HepG2 (cell line): ENCODE measurements around the gene TEKTIP1. TPM values are rescaled to one million over a fixed set of nuclear protein-coding genes. Genes with fewer than 3 reads are reported as not detected.

ENCODE experiments used
- ARID3A ChIP-seq: IDR thresholded peaks from 2 replicates; pipeline ENCODE4 v1.6.1; 2012; ENCODE audit warnings: low read depth, low read length, improper control_type of control experiment
- BHLHE40 ChIP-seq: IDR thresholded peaks from 2 replicates; pipeline ENCODE4 v1.6.1; 2011; ENCODE audit warnings: low read length, improper control_type of control experiment
- EEA1 ChIP-seq: sonication (generic); formaldehyde crosslinking; IDR thresholded peaks from 2 replicates; pipeline ENCODE4 v1.5.1; 2020; ENCODE audit warnings: mild to moderate bottlenecking, missing genetic modification reagents, borderline replicate concordance
- EHMT2 ChIP-seq: fragments of 200-600 bp; sonication (generic); IDR thresholded peaks from 2 replicates; pipeline ENCODE4 v1.7.0; 2017; ENCODE audit warnings: antibody characterized with exemption, low read depth, low read length, borderline replicate concordance
- EP300 ChIP-seq, 3 experiments: sonication (generic) in 1 of 3; formaldehyde crosslinking in 1 of 3; IDR thresholded peaks; 2 replicates each; pipeline versions ENCODE4 v1.5.1 to v1.6.1; 2011 to 2020; ENCODE audit warnings: low read depth in 2 of 3, low read length in 2 of 3, borderline replicate concordance in 1 of 3, improper control_type of control experiment in 1 of 3, mild to moderate bottlenecking in 1 of 3, missing genetic modification reagents in 1 of 3, moderate library complexity in 1 of 3
- ERF ChIP-seq: IDR thresholded peaks from 2 replicates; pipeline ENCODE4 v1.6.1; 2018; ENCODE audit warnings: missing biosample characterization, missing genetic modification reagents
- HMG20B ChIP-seq: conservative IDR thresholded peaks from 2 replicates; pipeline ENCODE4 v1.6.1; 2016; ENCODE audit warnings: missing genetic modification reagents, missing compliant biosample characterization
- NKX3-1 ChIP-seq: sonication (generic); formaldehyde crosslinking; IDR thresholded peaks from 2 replicates; pipeline ENCODE4 v1.5.0; 2020; ENCODE audit warnings: missing genetic modification reagents
- NPAS2 ChIP-seq: sonication (generic); formaldehyde crosslinking; IDR thresholded peaks from 2 replicates; pipeline ENCODE4 v1.8.0; 2022; ENCODE audit warnings: mild to moderate bottlenecking, missing genetic modification reagents, borderline replicate concordance
- PHF20 ChIP-seq: sonication (generic); formaldehyde crosslinking; IDR thresholded peaks from 2 replicates; pipeline ENCODE4 v1.5.0; 2020; ENCODE audit warnings: mild to moderate bottlenecking, missing genetic modification reagents
- PRMT3 ChIP-seq: sonication (generic); formaldehyde crosslinking; IDR thresholded peaks from 2 replicates; pipeline ENCODE4 v1.8.1; 2022; ENCODE audit warnings: low read depth, mild to moderate bottlenecking, moderate library complexity, missing genetic modification reagents, borderline replicate concordance
- RFXAP ChIP-seq: sonication (generic); formaldehyde crosslinking; IDR thresholded peaks from 2 replicates; pipeline ENCODE4 v1.4.0; 2020; ENCODE audit warnings: missing genetic modification reagents, borderline replicate concordance
- SNAPC5 ChIP-seq: sonication (generic); formaldehyde crosslinking; IDR thresholded peaks from 2 replicates; pipeline ENCODE4 v1.8.1; 2023; ENCODE audit warnings: mild to moderate bottlenecking, missing genetic modification reagents, borderline replicate concordance
- TEAD2 ChIP-seq: sonication (generic); formaldehyde crosslinking; IDR thresholded peaks from 2 replicates; pipeline ENCODE4 v1.9.0; 2021; ENCODE audit warnings: missing genetic modification reagents
- ZBTB14 ChIP-seq: sonication (generic); formaldehyde crosslinking; IDR thresholded peaks from 2 replicates; pipeline ENCODE4 v1.4.0; 2020; ENCODE audit warnings: missing genetic modification reagents
- ZBTB7B ChIP-seq: sonication (generic); formaldehyde crosslinking; IDR thresholded peaks from 2 replicates; pipeline ENCODE4 v1.4.0; 2020; ENCODE audit warnings: missing genetic modification reagents
- ZFAT ChIP-seq: sonication (generic); formaldehyde crosslinking; conservative IDR thresholded peaks from 2 replicates; pipeline ENCODE4 v1.8.1; 2023; ENCODE audit warnings: missing genetic modification reagents, inconsistent platforms
- ZFP37 ChIP-seq: sonication (generic); formaldehyde crosslinking; IDR thresholded peaks from 2 replicates; pipeline ENCODE4 v1.4.0; 2020; ENCODE audit warnings: missing genetic modification reagents, borderline replicate concordance
- ZNF121 ChIP-seq: sonication (generic); formaldehyde crosslinking; IDR thresholded peaks from 2 replicates; pipeline ENCODE4 v1.5.0; 2020; ENCODE audit warnings: mild to moderate bottlenecking, missing genetic modification reagents
- ZNF138 ChIP-seq: sonication (generic); formaldehyde crosslinking; IDR thresholded peaks from 2 replicates; pipeline ENCODE4 v1.5.0; 2020; ENCODE audit warnings: mild to moderate bottlenecking, low read depth, missing genetic modification reagents
- ZNF207 ChIP-seq: fragments of 450-650 bp; IDR thresholded peaks from 2 replicates; pipeline ENCODE4 v1.6.1; 2016; ENCODE audit warnings: antibody characterized with exemption, borderline replicate concordance
- ZNF343 ChIP-seq: sonication (generic); formaldehyde crosslinking; IDR thresholded peaks from 2 replicates; pipeline ENCODE4 v1.4.0; 2020; ENCODE audit warnings: mild to moderate bottlenecking, missing genetic modification reagents
- ZNF597 ChIP-seq: sonication (generic); formaldehyde crosslinking; IDR thresholded peaks from 2 replicates; pipeline ENCODE4 v1.5.0; 2020; ENCODE audit warnings: missing genetic modification reagents
- ZNF713 ChIP-seq: sonication (generic); formaldehyde crosslinking; IDR thresholded peaks from 2 replicates; pipeline ENCODE4 v1.4.0; 2020; ENCODE audit warnings: mild to moderate bottlenecking, missing genetic modification reagents
- ZNF788 ChIP-seq: sonication (generic); formaldehyde crosslinking; IDR thresholded peaks from 2 replicates; pipeline ENCODE4 v1.5.0; 2020; ENCODE audit warnings: mild to moderate bottlenecking, missing genetic modification reagents, borderline replicate concordance
- polyA plus RNA-seq, 8 experiments: library from polyadenylated mRNA; depleted of rRNA in 3 of 8; stranded (reverse) in 7 of 8; unstranded in 1 of 8; fragments of >200 nt; fragmentation: Illumina TruSeq in 4 of 8; extraction: Trizol in 4 of 8; gene quantifications; 2 replicates each; pipeline versions ENCODE4 v1.2.1 to v1.2.3, GENCODE V29; 2011 to 2016; ENCODE audit warnings: low read depth in 4 of 8, missing spikeins in 1 of 8, mixed read lengths in 1 of 8; ENCODE audit not compliant: insufficient read depth in 1 of 8
- total RNA-seq, 5 experiments: library from RNA; depleted of rRNA; stranded (reverse); fragments of >200 nt; fragmentation: Illumina TruSeq; extraction: Trizol; gene quantifications; 2 replicates each; pipeline ENCODE4 v1.2.3, GENCODE V29; 2016; ENCODE audit warnings: low read depth in 1 of 5

The TEKTIP1 gene
- total and polyA plus RNA-seq, 2 of the 13 experiments (the other 11 are each of a cell fraction or from before 2014, with no cell fraction given) = not detected

GRCh38 chr19:3500429-3501101, 38.4 kb upstream of the TEKTIP1 start, which contains the start of gene DOHH (continued):
- TF ChIP-seq SNAPC5 (CRISPR knock-in tag) (no peak), ARID3A (no peak), ZFP37 (CRISPR knock-in tag) (no peak), PRMT3 (CRISPR knock-in tag) (no peak), NKX3-1 (CRISPR knock-in tag) (no peak), ZBTB14 (no peak), BHLHE40 (peak; percentile 98), ZFAT (CRISPR knock-in tag) (no peak), ZNF207 (no peak), EHMT2 (no peak), ZNF138 (CRISPR knock-in tag) (peak; percentile 96), ZBTB7B (CRISPR knock-in tag) (no peak), HMG20B (CRISPR knock-in tag) (no peak; the same call in 1 of the 2 replicates), ZNF597 (CRISPR knock-in tag) (no peak), ZNF343 (CRISPR knock-in tag) (peak; percentile 79), PHF20 (peak; percentile 97), EP300 (IDR thresholded peaks at IDR 0.05; ENCODE audit: low read depth in 2 of 2, low read length in 2 of 2) (peak in 1 of 2 experiments; percentile 5; a peak in 1 of 4 replicates), EP300 (CRISPR knock-in tag; IDR thresholded peaks at IDR 0.05; ENCODE audit: borderline replicate concordance) (no peak), EEA1 (CRISPR knock-in tag) (peak; percentile 77; the same call in 1 of the 2 replicates), ZNF121 (CRISPR knock-in tag) (no peak), NPAS2 (CRISPR knock-in tag) (no peak), ZNF713 (CRISPR knock-in tag) (no peak), ERF (CRISPR knock-in tag) (no peak), RFXAP (CRISPR knock-in tag) (peak; percentile 97), TEAD2 (CRISPR knock-in tag) (no peak; the same call in 1 of the 2 replicates), ZNF788 (peak; percentile 95)
